Keratinocyte (primary cell): ENCODE data around the gene CFAP53. TPM values are rescaled to one million over a fixed set of nuclear protein-coding genes. Genes with fewer than 3 reads are reported as not detected.

Source experiments
- DNase-seq: peaks from one replicate; pipeline ENCODE4 v3.0.0-alpha.2; 2011; ENCODE audit warnings: low read depth, missing footprints, low spot score
- FAIRE-seq: peaks from 2 replicates; lab custom pipeline; 2011; peaks lifted over from hg19 to GRCh38; lab: Jason Lieb, UNC
- H2AFZ ChIP-seq: 2 replicates; pipeline ENCODE4 v1.6.0; 2012; ENCODE audit warnings: low read length, control low read depth, inconsistent platforms; ENCODE audit not compliant: control insufficient read depth
- H3K27ac ChIP-seq: 2 replicates; pipeline ENCODE4 v1.5.1; 2011; ENCODE audit warnings: low read length; ENCODE audit not compliant: control insufficient read depth, insufficient read depth
- H3K27me3 ChIP-seq: 3 replicates; pipeline ENCODE4 v1.6.0; 2011; ENCODE audit warnings: low read length; ENCODE audit not compliant: control insufficient read depth, insufficient read depth; ENCODE audit errors: extremely low read depth
- H3K36me3 ChIP-seq, 2 experiments: 2 replicates in 1 of 2; 3 replicates in 1 of 2; pipeline ENCODE4 v1.5.1; 2011; ENCODE audit warnings: low read length in 2 of 2, mild to moderate bottlenecking in 1 of 2; ENCODE audit not compliant: control insufficient read depth in 2 of 2, insufficient read depth in 2 of 2; ENCODE audit errors: extremely low read depth in 1 of 2
- H3K4me1 ChIP-seq: 3 replicates; pipeline ENCODE4 v1.5.1; 2011; ENCODE audit warnings: low read length; ENCODE audit not compliant: control insufficient read depth, insufficient read depth; ENCODE audit errors: extremely low read depth
- H3K4me2 ChIP-seq: 3 replicates; pipeline ENCODE4 v1.6.0; 2011; ENCODE audit warnings: low read depth, low read length; ENCODE audit not compliant: control insufficient read depth, insufficient read depth; ENCODE audit errors: extremely low read depth
- H3K4me3 ChIP-seq, 3 experiments: fragments of 200-600 bp in 1 of 3; sonication (generic) in 1 of 3; 2 replicates in 2 of 3; 3 replicates in 1 of 3; pipeline ENCODE4 v1.5.1; 2011 to 2016; ENCODE audit warnings: low read length in 3 of 3, mild to moderate bottlenecking in 3 of 3, control low read depth in 2 of 3, inconsistent platforms in 1 of 3, low read depth in 1 of 3, mixed read lengths in 1 of 3, mixed run types in 1 of 3, moderate library complexity in 1 of 3; ENCODE audit not compliant: control insufficient read depth in 2 of 3, insufficient read depth in 2 of 3; ENCODE audit errors: extremely low read depth in 1 of 3
- H3K79me2 ChIP-seq: 2 replicates; pipeline ENCODE4 v1.6.0; 2012; ENCODE audit warnings: low read length; ENCODE audit not compliant: control insufficient read depth, insufficient read depth
- H3K9ac ChIP-seq: 3 replicates; pipeline ENCODE4 v1.6.0; 2011; ENCODE audit warnings: low read length; ENCODE audit not compliant: control insufficient read depth, insufficient read depth; ENCODE audit errors: extremely low read depth
- H3K9me1 ChIP-seq: 3 replicates; pipeline ENCODE4 v1.6.0; 2011; ENCODE audit warnings: low read length; ENCODE audit not compliant: control insufficient read depth, insufficient read depth; ENCODE audit errors: extremely low read depth
- H3K9me3 ChIP-seq: 2 replicates; pipeline ENCODE4 v1.5.1; 2012; ENCODE audit warnings: low read depth, low read length; ENCODE audit not compliant: control insufficient read depth
- H4K20me1 ChIP-seq: 3 replicates; pipeline ENCODE4 v1.6.0; 2011; ENCODE audit warnings: low read length; ENCODE audit not compliant: control insufficient read depth, insufficient read depth; ENCODE audit errors: extremely low read depth
- EZH2 ChIP-seq: IDR thresholded peaks from one replicate; pipeline ENCODE4 v1.6.1; 2012; ENCODE audit warnings: inconsistent platforms, mild to moderate bottlenecking, low read length, moderate library complexity
- dilution Hi-C: fragments of 300-500 bp; cut with MboI; formaldehyde crosslinking; loops from one replicate; pipeline ENCODE4 v1.7.0; 2020; ENCODE audit warnings: low sequenced_read_pairs; ENCODE audit not compliant: extremely low pct_ligation_motif_present
- polyA plus RNA-seq, 5 experiments: library from polyadenylated mRNA; depleted of rRNA in 3 of 5; stranded (reverse) in 3 of 5; stranded (forward) in 1 of 5; unstranded in 1 of 5; fragments of >200 nt; gene quantifications; 1 replicate in 1 of 5; 2 replicates in 3 of 5; 3 replicates in 1 of 5; pipeline versions ENCODE4 v1.2.1 to v1.2.3, GENCODE V29; 2011 to 2012; ENCODE audit warnings: missing spikeins in 2 of 5, low read depth in 1 of 5, low replicate concordance in 1 of 5
- TF ChIP-seq, protein P1 (sequence below), 3 experiments: IDR thresholded peaks in 1 of 3; conservative IDR thresholded peaks in 1 of 3; optimal IDR thresholded peaks in 1 of 3; 2 replicates in 2 of 3; 3 replicates in 1 of 3; pipeline versions ENCODE3 to v1.5.1; 2011; ENCODE audit warnings: low read length in 3 of 3, mild to moderate bottlenecking in 3 of 3, moderate library complexity in 2 of 3, control low read depth in 1 of 3, inconsistent platforms in 1 of 3; ENCODE audit not compliant: insufficient read depth in 2 of 3; ENCODE audit errors: extremely low read depth in 1 of 3

Gene CFAP53
- polyA plus RNA-seq, 1 donor (not counting 4 experiments of a cell fraction or from before 2014, with no cell fraction given) = 0.59 TPM

GRCh38 chr18:50190236-50190635 is 76.1 kb downstream of the CFAP53 start:
- dilution Hi-C loops = no loop called here
- no peaks in the 10 kb centered on the region for H3K79me2 ChIP-seq
- H3K27me3 ChIP-seq = peaks cover 31% of the 10 kb centered on the region
- no peak overlapping the region for H3K4me3 ChIP-seq
- H2AFZ ChIP-seq = no peak overlapping the region
- no peaks in the 10 kb centered on the region for H4K20me1 ChIP-seq
- no peak for DNase-seq
- H3K36me3 ChIP-seq = no peaks in the 10 kb centered on the region
- H3K9me1 ChIP-seq = no peaks in the 10 kb centered on the region
- H3K9me3 ChIP-seq = no peaks in the 10 kb centered on the region
- TF ChIP-seq, protein P1, sequence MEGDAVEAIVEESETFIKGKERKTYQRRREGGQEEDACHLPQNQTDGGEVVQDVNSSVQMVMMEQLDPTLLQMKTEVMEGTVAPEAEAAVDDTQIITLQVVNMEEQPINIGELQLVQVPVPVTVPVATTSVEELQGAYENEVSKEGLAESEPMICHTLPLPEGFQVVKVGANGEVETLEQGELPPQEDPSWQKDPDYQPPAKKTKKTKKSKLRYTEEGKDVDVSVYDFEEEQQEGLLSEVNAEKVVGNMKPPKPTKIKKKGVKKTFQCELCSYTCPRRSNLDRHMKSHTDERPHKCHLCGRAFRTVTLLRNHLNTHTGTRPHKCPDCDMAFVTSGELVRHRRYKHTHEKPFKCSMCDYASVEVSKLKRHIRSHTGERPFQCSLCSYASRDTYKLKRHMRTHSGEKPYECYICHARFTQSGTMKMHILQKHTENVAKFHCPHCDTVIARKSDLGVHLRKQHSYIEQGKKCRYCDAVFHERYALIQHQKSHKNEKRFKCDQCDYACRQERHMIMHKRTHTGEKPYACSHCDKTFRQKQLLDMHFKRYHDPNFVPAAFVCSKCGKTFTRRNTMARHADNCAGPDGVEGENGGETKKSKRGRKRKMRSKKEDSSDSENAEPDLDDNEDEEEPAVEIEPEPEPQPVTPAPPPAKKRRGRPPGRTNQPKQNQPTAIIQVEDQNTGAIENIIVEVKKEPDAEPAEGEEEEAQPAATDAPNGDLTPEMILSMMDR (optimal IDR thresholded peaks at IDR 0.05 in 1 of 3, IDR thresholded peaks at IDR 0.05 in 1 of 3, conservative IDR thresholded peaks at IDR 0.05 in 1 of 3; ENCODE audit: extremely low read depth in 1 of 3, insufficient read depth in 2 of 3, low read length in 3 of 3) = no peak
- TF ChIP-seq EZH2 = no peak
- H3K9ac ChIP-seq = no peak overlapping the region
- H3K27ac ChIP-seq = no peak overlapping the region
- H3K4me2 ChIP-seq = no peak overlapping the region
- peak; percentile 9 for FAIRE-seq
- peaks cover 7% of the 10 kb centered on the region for H3K4me1 ChIP-seq

DNA sequence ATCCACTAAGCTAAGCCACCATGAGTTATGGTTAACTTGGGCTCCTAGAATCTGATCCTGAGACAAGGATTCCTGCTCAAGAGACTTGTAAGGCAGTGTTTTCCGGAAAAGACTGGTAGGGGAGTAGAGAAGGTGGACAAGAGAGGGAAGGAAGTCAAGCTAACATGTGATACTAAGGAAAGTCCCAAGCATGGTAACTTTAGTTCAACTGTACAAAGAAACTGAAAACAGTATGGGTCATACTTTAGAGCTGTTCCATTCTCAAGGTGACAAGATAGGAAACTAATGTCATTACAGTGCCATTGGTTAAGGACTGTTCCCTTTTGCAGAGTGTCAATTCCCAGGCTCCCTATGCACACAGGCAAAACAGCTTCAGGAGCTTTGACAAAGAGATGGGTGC is 77.1 kb downstream of the CFAP53 start:
- H3K4me3 ChIP-seq = no peak overlapping the region
- H2AFZ ChIP-seq = no peak overlapping the region
- dilution Hi-C loops = no loop called here
- DNase-seq (no peak), FAIRE-seq (no peak)
- peaks cover 7% of the 10 kb centered on the region for H3K4me1 ChIP-seq
- H3K9me3 ChIP-seq = no peaks in the 10 kb centered on the region
- no peaks in the 10 kb centered on the region for H3K79me2 ChIP-seq
- no peaks in the 10 kb centered on the region for H3K36me3 ChIP-seq
- peaks cover 23% of the 10 kb centered on the region for H3K27me3 ChIP-seq
- no peak overlapping the region for H3K9ac ChIP-seq
- H3K9me1 ChIP-seq = no peaks in the 10 kb centered on the region
- H4K20me1 ChIP-seq = no peaks in the 10 kb centered on the region
- TF ChIP-seq, protein P1 (optimal IDR thresholded peaks at IDR 0.05 in 1 of 3, IDR thresholded peaks at IDR 0.05 in 1 of 3, conservative IDR thresholded peaks at IDR 0.05 in 1 of 3; ENCODE audit: extremely low read depth in 1 of 3, insufficient read depth in 2 of 3, low read length in 3 of 3) = no peak
- TF ChIP-seq EZH2 = no peak
- no peak overlapping the region for H3K4me2 ChIP-seq
- H3K27ac ChIP-seq = no peak overlapping the region
